ENCODE results near the gene RASEF. TPM values are rescaled to one million over a fixed set of nuclear protein-coding genes. Genes with fewer than 3 reads are reported as not detected.

The RASEF gene
- polyA plus RNA-seq, 3 donors = 6.3 to 8.0 (median 7.0) TPM

GRCh38 chr9:83015897-83016296 is 47.0 kb downstream of the RASEF start:
- no peak for DNase-seq (ENCODE audit: low read depth in 3 of 3, low spot score in 2 of 3)

GRCh38 chr9:83013867-83014605 is 48.9 kb downstream of the RASEF start:
- DNase-seq (ENCODE audit: low read depth in 3 of 3, low spot score in 2 of 3) = no peak

GRCh38 chr9:83012922-83013838 is 49.8 kb downstream of the RASEF start:
- no peak for DNase-seq (ENCODE audit: low read depth in 3 of 3, low spot score in 2 of 3)

- DNase-seq (ENCODE audit: low read depth in 3 of 3, low spot score in 2 of 3) = no peak
These were observed 50.6 kb downstream of the RASEF start for GRCh38 chr9:83012168-83012921.

GRCh38 chr9:83011611-83012010 is 51.3 kb downstream of the RASEF start:
- DNase-seq (ENCODE audit: low read depth in 3 of 3, low spot score in 2 of 3) = no peak

- no peak for DNase-seq (ENCODE audit: low read depth in 3 of 3, low spot score in 2 of 3)
These were observed 55.2 kb downstream of the RASEF start for GRCh38 chr9:83007521-83008300.

GRCh38 chr9:83006378-83006777 is 56.6 kb downstream of the RASEF start:
- DNase-seq (ENCODE audit: low read depth in 3 of 3, low spot score in 2 of 3) = no peak

- DNase-seq (ENCODE audit: low read depth in 3 of 3, low spot score in 2 of 3) = no peak
These were observed 57.0 kb downstream of the RASEF start for GRCh38 chr9:83005963-83006362.

- no peak for DNase-seq (ENCODE audit: low read depth in 3 of 3, low spot score in 2 of 3)
These were observed 57.6 kb downstream of the RASEF start for GRCh38 chr9:83005361-83005760.

- no peak for DNase-seq (ENCODE audit: low read depth in 3 of 3, low spot score in 2 of 3)
These were observed 60.6 kb downstream of the RASEF start for GRCh38 chr9:83002329-83002728.

GRCh38 chr9:83000765-83001164 is 62.2 kb downstream of the RASEF start:
- DNase-seq (ENCODE audit: low read depth in 3 of 3, low spot score in 2 of 3) = no peak

GRCh38 chr9:82998409-82998808 is 64.5 kb downstream of the RASEF start:
- DNase-seq (ENCODE audit: low read depth in 3 of 3, low spot score in 2 of 3) = no peak

GRCh38 chr9:82997476-82998140 is 65.3 kb downstream of the RASEF start:
- no peak for DNase-seq (ENCODE audit: low read depth in 3 of 3, low spot score in 2 of 3)

GRCh38 chr9:82996941-82997340 is 66.0 kb downstream of the RASEF start:
- DNase-seq (ENCODE audit: low read depth in 3 of 3, low spot score in 2 of 3) = no peak

- no peak for DNase-seq (ENCODE audit: low read depth in 3 of 3, low spot score in 2 of 3)
These were observed 68.9 kb downstream of the RASEF start for GRCh38 chr9:82993856-82994605.

GRCh38 chr9:82991671-82992070 is 71.3 kb downstream of the RASEF start:
- DNase-seq (ENCODE audit: low read depth in 3 of 3, low spot score in 2 of 3) = peak in 1 of 3 donors; percentile 13

- DNase-seq (ENCODE audit: low read depth in 3 of 3, low spot score in 2 of 3) = no peak
These were observed 73.0 kb downstream of the RASEF start for GRCh38 chr9:82989929-82990328.

GRCh38 chr9:82988488-82988887 is 74.5 kb downstream of the RASEF start:
- no peak for DNase-seq (ENCODE audit: low read depth in 3 of 3, low spot score in 2 of 3)
